T-helper 17 cell (primary cell): Measurements from ENCODE around the gene SRSF5. TPM values are rescaled to one million over a fixed set of nuclear protein-coding genes. Genes with fewer than 3 reads are reported as not detected.
"Not testable (repeated sequence)": the region's sequence is repeated elsewhere in the genome, so short reads cannot be mapped to it uniquely, and the experiment has no call there.

ENCODE experiments used
- ATAC-seq: fragments of 150-1000 bp; cut with Tn5 transposase; 2 replicates; pipeline ENCODE4 v1.10.0; 2021; ENCODE audit warnings: mild to moderate bottlenecking, moderate library complexity
- DNase-seq, 3 donors: peaks; one replicate each; pipeline versions ENCODE4 v3.0.0 to v3.0.0-alpha.2; 2020 to 2021
- H3K9me3 ChIP-seq: one replicate; pipeline ENCODE4 v1.7.0; 2013; ENCODE audit warnings: low read length, mild to moderate bottlenecking; ENCODE audit not compliant: control insufficient read depth, poor library complexity, severe bottlenecking
- H3K27ac Mint-ChIP-seq: one replicate; pipeline ENCODE4 v1.8.0; 2022; ENCODE audit warnings: mild to moderate bottlenecking, moderate library complexity, mixed read lengths
- H3K27me3 Mint-ChIP-seq: one replicate; pipeline ENCODE4 v1.8.0; 2022; ENCODE audit warnings: mixed read lengths
- H3K36me3 Mint-ChIP-seq: one replicate; pipeline ENCODE4 v1.8.0; 2022; ENCODE audit warnings: low read depth, mixed read lengths
- H3K4me1 Mint-ChIP-seq: one replicate; pipeline ENCODE4 v1.8.0; 2022; ENCODE audit warnings: mild to moderate bottlenecking, mixed read lengths
- H3K4me3 Mint-ChIP-seq: one replicate; pipeline ENCODE4 v1.8.0; 2022; ENCODE audit warnings: mild to moderate bottlenecking, moderate library complexity, mixed read lengths
- total RNA-seq, 4 donors: library from RNA in 2 of 4; stranded (reverse) in 2 of 4; gene quantifications; one replicate each; pipeline ENCODE4 v1.2.3 and lab custom pipeline; 2022 to 2026

The SRSF5 gene
- total RNA-seq = 1,000 to 10,000 TPM; 1,334 to 1,459 TPM
- 588 to 1,853 reads per million in 2 donors for total RNA-seq (lab: John Stamatoyannopoulos, UW)

DNA sequence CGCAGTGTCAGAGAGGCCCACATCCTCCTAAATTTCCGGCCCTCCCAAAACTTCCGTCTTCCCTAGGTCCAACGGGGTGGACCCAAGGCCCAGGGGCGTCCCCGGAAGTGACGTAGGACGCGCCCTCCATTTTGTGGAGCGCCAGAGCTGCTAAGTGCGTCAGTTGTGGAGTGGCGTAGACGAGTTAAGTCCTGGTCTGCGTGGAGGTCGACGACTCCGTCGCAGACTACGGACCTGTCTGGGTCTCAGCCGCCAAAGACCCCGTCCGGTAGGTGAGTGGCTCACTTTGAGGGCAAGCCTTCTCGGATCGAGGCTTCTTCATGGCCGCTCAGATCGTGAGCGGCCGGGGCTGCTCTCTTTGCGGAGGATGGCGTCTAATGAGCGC is at the start of gene SRSF5:
TSS of gene SRSF5 (plus strand) at position 159 of the 385 bp plus-strand sequence. CDS start 1,015 bp downstream, outside the sequence.
- Mint-ChIP-seq H3K36me3 (peaks cover 19% of the 10 kb centered on the region), H3K27ac (peak within 1 kb of the TSS; percentile 100), H3K27me3 (no peaks in the 10 kb centered on the region), H3K4me1 (peaks cover 44% of the 10 kb centered on the region), H3K4me3 (peak within 1 kb of the TSS; percentile 99)
- ATAC-seq = peak; percentile 83
- peak; percentile 85 to 89 (median 87) for DNase-seq
- H3K9me3 ChIP-seq = no peaks in the 10 kb centered on the region

DNA sequence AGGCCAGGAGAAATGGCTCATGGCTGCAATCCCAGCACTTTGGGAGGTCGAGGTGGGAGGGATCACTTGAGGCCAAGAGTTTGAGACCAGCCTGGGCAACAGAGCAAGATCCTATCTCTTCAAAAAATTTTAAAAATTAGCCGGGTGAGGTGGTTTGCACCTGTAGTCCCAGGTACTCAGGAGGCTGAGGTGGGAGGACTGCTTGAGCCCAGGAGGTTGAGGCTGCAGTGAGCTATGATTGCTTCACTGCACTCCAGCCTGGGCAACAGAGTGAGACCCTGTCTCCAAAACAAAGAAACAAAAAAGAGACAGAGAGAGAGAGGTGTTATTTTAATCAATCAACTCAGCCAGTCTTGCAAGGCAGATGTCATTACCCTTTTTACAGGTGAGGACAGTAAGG is 48.3 kb upstream of the SRSF5 start:
- not testable (repeated sequence) for H3K4me3 Mint-ChIP-seq, ATAC-seq, DNase-seq, H3K9me3 ChIP-seq, H3K36me3 Mint-ChIP-seq, H3K27me3 Mint-ChIP-seq
- peaks cover 25% of the 10 kb centered on the region for H3K4me1 Mint-ChIP-seq
- peak overlapping the region; percentile 89 for H3K27ac Mint-ChIP-seq

GRCh38 chr14:69719501-69719951 is 47.4 kb upstream of the SRSF5 start:
- H3K9me3 ChIP-seq = no peaks in the 10 kb centered on the region
- ATAC-seq (peak; percentile 10), DNase-seq (no peak)
- Mint-ChIP-seq H3K36me3 (no peaks in the 10 kb centered on the region), H3K4me1 (peaks cover 23% of the 10 kb centered on the region), H3K27ac (peak overlapping the region; percentile 89), H3K4me3 (no peak overlapping the region), H3K27me3 (no peaks in the 10 kb centered on the region)

- DNase-seq (no peak), ATAC-seq (no peak)
- Mint-ChIP-seq H3K36me3 (no peaks in the 10 kb centered on the region), H3K4me1 (peaks cover 19% of the 10 kb centered on the region), H3K4me3 (no peak overlapping the region), H3K27ac (no peak overlapping the region), H3K27me3 (no peaks in the 10 kb centered on the region)
- no peaks in the 10 kb centered on the region for H3K9me3 ChIP-seq
Measured at GRCh38 chr14:69720912-69721311, 46.0 kb upstream of the SRSF5 start.

GRCh38 chr14:69726761-69727511 is 40.0 kb upstream of the SRSF5 start:
- peak overlapping the region; percentile 81 for H3K27ac Mint-ChIP-seq
- H3K4me1 Mint-ChIP-seq = peaks cover 29% of the 10 kb centered on the region
- no peaks in the 10 kb centered on the region for H3K9me3 ChIP-seq
- ATAC-seq (peak; percentile 88), DNase-seq (peak; percentile 73 to 84 (median 76))
- no peaks in the 10 kb centered on the region for H3K36me3 Mint-ChIP-seq
- H3K4me3 Mint-ChIP-seq = peak overlapping the region; percentile 73
- H3K27me3 Mint-ChIP-seq = no peaks in the 10 kb centered on the region

- Mint-ChIP-seq H3K27ac (peak overlapping the region; percentile 81), H3K36me3 (no peaks in the 10 kb centered on the region), H3K4me1 (peaks cover 29% of the 10 kb centered on the region), H3K27me3 (no peaks in the 10 kb centered on the region), H3K4me3 (peak overlapping the region; percentile 70)
- DNase-seq = no peak
- no peaks in the 10 kb centered on the region for H3K9me3 ChIP-seq
- no peak for ATAC-seq
Measured at GRCh38 chr14:69727860-69728259, 39.1 kb upstream of the SRSF5 start.

- H3K4me1 Mint-ChIP-seq = peaks cover 22% of the 10 kb centered on the region
- H3K4me3 Mint-ChIP-seq, H3K36me3 Mint-ChIP-seq, DNase-seq, H3K27ac Mint-ChIP-seq, H3K9me3 ChIP-seq, ATAC-seq: not testable (repeated sequence)
- H3K27me3 Mint-ChIP-seq = peaks cover 11% of the 10 kb centered on the region
Measured at GRCh38 chr14:69731919-69732598, 34.9 kb upstream of the SRSF5 start.

DNA sequence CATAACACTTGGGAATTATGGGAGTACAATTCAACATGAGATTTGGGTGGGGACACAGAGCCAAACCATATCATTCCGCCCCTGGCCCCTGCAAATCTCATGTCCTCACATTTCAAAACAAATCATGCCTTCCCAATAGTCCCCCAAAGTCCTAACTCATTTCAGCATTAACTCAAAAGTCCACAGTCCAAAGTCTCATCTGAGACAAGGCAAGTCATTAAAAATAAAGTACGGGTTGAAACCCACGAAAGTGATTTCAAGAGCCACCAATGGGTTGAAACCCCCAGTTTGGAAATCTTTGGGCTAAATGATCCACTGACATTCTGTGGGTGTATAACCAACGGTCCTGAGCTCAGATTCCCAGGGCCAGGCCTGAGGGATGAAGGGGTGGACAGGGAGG is 30.5 kb upstream of the SRSF5 start:
- H3K4me3 Mint-ChIP-seq = not testable (repeated sequence)

GRCh38 chr14:69741055-69741454 is 25.9 kb upstream of the SRSF5 start:
- Mint-ChIP-seq H3K4me3 (no peak overlapping the region), H3K27me3 (peaks cover 6% of the 10 kb centered on the region), H3K4me1 (peaks cover 3% of the 10 kb centered on the region), H3K27ac (no peak overlapping the region), H3K36me3 (no peaks in the 10 kb centered on the region)
- ATAC-seq (no peak), DNase-seq (no peak)
- H3K9me3 ChIP-seq = no peaks in the 10 kb centered on the region

More for the DNA sequence above, 30.5 kb upstream of the SRSF5 start:
- peaks cover 11% of the 10 kb centered on the region for H3K27me3 Mint-ChIP-seq
- not testable (repeated sequence) for DNase-seq, H3K4me1 Mint-ChIP-seq, ATAC-seq, H3K9me3 ChIP-seq, H3K36me3 Mint-ChIP-seq, H3K27ac Mint-ChIP-seq

GRCh38 chr14:69749956-69750355 is 17.0 kb upstream of the SRSF5 start:
- H3K9me3 ChIP-seq = no peaks in the 10 kb centered on the region
- no peak for ATAC-seq
- Mint-ChIP-seq H3K4me3 (no peak overlapping the region), H3K4me1 (peaks cover 9% of the 10 kb centered on the region), H3K27me3 (no peaks in the 10 kb centered on the region), H3K27ac (no peak overlapping the region), H3K36me3 (no peaks in the 10 kb centered on the region)
- DNase-seq = no peak

DNA sequence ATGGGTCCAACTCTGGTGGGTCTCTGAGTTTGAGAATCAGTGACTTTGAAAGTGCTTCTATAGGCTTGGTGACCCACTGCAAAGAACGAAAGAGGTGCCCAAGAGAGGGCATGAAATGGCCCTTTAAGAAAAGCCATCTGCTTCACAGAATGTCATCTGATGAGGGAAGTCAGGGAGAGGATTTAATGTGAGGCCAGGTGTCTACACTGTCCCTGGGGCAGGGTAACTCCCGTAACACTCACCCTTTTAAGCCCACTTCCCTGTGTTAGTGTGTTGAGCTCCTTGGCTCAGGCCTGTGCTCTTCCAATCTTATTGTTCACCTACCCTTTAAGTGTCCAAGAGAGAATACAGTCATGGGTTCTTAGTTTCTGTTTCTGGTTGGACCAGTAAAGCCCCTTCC is 16.4 kb upstream of the SRSF5 start:
- no peak overlapping the region for H3K4me3 Mint-ChIP-seq
- peaks cover 13% of the 10 kb centered on the region for H3K4me1 Mint-ChIP-seq
- no peak overlapping the region for H3K27ac Mint-ChIP-seq
- no peaks in the 10 kb centered on the region for H3K36me3 Mint-ChIP-seq
- ATAC-seq = no peak
- no peaks in the 10 kb centered on the region for H3K27me3 Mint-ChIP-seq
- no peaks in the 10 kb centered on the region for H3K9me3 ChIP-seq
- DNase-seq = no peak

DNA sequence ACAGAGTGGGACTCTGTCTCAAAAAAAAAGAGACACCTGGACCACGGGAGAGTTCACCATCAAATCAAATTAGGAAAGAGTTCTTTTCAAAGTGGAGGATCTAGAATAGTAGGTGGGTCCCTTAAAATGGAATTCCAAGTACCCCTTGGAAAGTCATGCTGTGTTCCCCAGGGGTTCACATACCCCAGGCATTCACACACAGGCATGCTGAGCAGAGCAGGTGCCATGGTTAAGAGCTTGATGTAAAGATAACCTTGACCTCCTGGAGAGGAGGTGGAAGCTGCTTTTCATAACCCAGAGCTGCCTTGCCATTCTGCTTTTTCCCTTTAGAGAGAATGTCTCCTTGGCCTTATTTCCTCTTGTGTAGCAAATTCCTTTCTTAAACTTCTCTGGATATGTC is 14.2 kb upstream of the SRSF5 start:
- Mint-ChIP-seq H3K4me3 (no peak overlapping the region), H3K27me3 (no peaks in the 10 kb centered on the region), H3K36me3 (no peaks in the 10 kb centered on the region), H3K4me1 (peaks cover 13% of the 10 kb centered on the region), H3K27ac (no peak overlapping the region)
- ATAC-seq (no peak), DNase-seq (no peak)
- no peaks in the 10 kb centered on the region for H3K9me3 ChIP-seq

- no peaks in the 10 kb centered on the region for H3K36me3 Mint-ChIP-seq
- ATAC-seq (no peak), DNase-seq (no peak)
- H3K4me1 Mint-ChIP-seq = peaks cover 13% of the 10 kb centered on the region
- H3K27me3 Mint-ChIP-seq = no peaks in the 10 kb centered on the region
- no peak overlapping the region for H3K27ac Mint-ChIP-seq
- H3K4me3 Mint-ChIP-seq = no peak overlapping the region
- H3K9me3 ChIP-seq = no peaks in the 10 kb centered on the region
Measured at GRCh38 chr14:69753860-69754259, 13.1 kb upstream of the SRSF5 start.
